ENCODE measurements around the gene DUSP22.

Gene DUSP22

GRCh38 chr6:382883-383810, 90.9 kb downstream of the DUSP22 start:
- DNase-seq, result no peak

- DNase-seq, result no peak
Measured at GRCh38 chr6:383856-384255, 91.6 kb downstream of the DUSP22 start.

- no peak for DNase-seq
Measured at GRCh38 chr6:384898-385297, 92.6 kb downstream of the DUSP22 start.

GRCh38 chr6:385614-386013, 93.3 kb downstream of the DUSP22 start:
- no peak for DNase-seq

GRCh38 chr6:386688-387266, 94.5 kb downstream of the DUSP22 start:
- no peak for DNase-seq

- no peak for DNase-seq
Measured at GRCh38 chr6:387293-387741, 95.0 kb downstream of the DUSP22 start.

- DNase-seq, result no peak
Measured at GRCh38 chr6:388202-388903, 96.1 kb downstream of the DUSP22 start.

- no peak for DNase-seq
Measured at GRCh38 chr6:389143-389542, 96.9 kb downstream of the DUSP22 start.

GRCh38 chr6:389622-390021, 97.3 kb downstream of the DUSP22 start:
- DNase-seq, result no peak

- DNase-seq, result no peak
Measured at GRCh38 chr6:390914-391558, 98.7 kb downstream of the DUSP22 start.

GRCh38 chr6:391559-392440, 99.5 kb downstream of the DUSP22 start, which contains the start of gene IRF4:
Gene IRF4, plus strand, starts transcription at chr6:391752. Its CDS starts 1,401 bp downstream, at chr6:393153.
- peak; percentile 53 for DNase-seq

GRCh38 chr6:392441-393390, 100.4 kb downstream of the DUSP22 start:
- no peak for DNase-seq

- DNase-seq, result no peak
Measured at GRCh38 chr6:393391-394221, 101.3 kb downstream of the DUSP22 start.

- no peak for DNase-seq
Measured at GRCh38 chr6:394641-395289, 102.5 kb downstream of the DUSP22 start.

GRCh38 chr6:395432-396125, 103.3 kb downstream of the DUSP22 start:
- no peak for DNase-seq

GRCh38 chr6:396126-396520, 103.8 kb downstream of the DUSP22 start:
- DNase-seq, result no peak

GRCh38 chr6:397056-397455, 104.8 kb downstream of the DUSP22 start:
- no peak for DNase-seq

- DNase-seq, result no peak
Measured at GRCh38 chr6:397604-398003, 105.3 kb downstream of the DUSP22 start.

- DNase-seq, result no peak
Measured at GRCh38 chr6:398065-398464, 105.8 kb downstream of the DUSP22 start.
